IPS-NIHi7 (cell line): ENCODE data around the gene PTPN2.

ENCODE experiments used
- DNase-seq: peaks from one replicate; pipeline ENCODE4 v3.0.0; 2012; ENCODE audit warnings: mixed read lengths; ENCODE audit errors: extremely low spot score

The PTPN2 gene

DNA sequence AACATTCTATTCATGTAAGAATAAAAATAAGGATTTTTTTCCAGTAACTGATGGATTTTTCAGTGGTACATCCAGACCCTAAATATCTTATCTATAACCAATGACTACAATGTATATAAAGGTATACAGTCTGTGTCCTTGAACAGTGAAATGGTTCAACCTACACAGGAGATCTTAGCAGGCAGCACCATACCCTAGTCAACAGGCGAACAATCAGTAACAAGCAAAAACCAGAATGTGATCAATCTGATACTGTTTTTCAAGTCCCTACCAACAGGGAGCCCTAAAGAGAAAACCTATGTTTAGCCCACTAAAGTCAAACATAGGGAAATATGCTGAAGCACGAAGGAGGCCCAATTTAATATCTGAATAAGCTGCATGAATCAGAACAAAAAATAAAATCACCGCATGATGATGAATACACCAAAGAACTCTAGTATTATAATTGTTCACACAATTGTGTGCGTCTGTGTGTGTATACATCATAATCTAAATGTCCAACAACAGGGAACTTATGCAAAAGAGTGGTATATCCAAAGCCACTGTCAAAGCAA, 26.0 kb downstream of the PTPN2 start:
- no peak for DNase-seq

DNA sequence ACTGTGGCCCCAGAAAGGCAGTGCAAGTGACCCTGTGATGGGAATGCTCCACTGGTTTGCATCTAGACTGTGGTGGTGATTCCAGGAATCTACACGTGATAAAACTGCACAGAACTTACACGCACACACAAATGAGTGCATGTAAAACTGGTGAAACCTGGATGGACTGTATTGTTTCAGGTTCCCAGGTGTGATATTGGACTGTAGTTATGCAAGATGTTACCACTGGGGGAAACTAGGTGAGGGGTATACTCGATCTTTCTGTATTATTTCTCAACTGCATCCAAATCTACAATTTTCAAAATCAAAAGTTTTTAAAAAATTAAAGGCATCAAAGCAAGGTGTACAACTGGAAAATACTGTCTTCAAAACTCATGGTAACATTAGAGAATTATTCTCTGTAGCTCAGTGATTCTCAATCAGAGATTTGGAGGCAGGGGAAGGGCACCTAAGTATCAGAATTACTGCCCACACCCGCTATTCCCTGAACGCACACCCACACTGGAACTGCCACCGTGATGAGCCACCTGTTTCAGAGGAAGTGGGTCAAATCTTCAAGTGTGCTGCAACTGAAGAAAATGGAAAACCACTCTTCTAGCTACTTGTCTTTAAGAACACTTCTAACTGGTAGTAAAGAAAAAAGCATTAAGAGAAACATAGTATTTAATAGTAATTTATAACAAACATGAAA, 26.7 kb downstream of the PTPN2 start:
- no peak for DNase-seq

DNA sequence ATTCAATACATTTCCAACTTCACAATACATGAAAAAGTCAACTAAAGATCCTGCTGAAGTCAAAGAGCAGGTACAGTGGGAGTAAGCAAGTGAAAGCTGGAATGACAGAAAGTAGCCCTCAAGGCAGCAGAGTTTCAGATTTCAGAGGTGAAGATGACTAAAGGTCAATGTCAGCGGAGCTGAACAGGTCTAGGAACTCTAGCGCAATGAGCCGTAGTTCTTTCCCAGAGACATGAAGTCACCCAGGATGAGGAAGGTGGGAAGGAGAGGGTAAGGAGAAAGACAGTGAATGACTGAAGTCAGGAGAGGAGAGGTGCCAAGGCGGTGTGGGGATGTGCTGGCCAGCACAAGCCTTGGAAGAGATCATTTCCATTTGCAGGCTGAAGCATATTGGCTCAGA, 28.1 kb downstream of the PTPN2 start:
- no peak for DNase-seq

DNA sequence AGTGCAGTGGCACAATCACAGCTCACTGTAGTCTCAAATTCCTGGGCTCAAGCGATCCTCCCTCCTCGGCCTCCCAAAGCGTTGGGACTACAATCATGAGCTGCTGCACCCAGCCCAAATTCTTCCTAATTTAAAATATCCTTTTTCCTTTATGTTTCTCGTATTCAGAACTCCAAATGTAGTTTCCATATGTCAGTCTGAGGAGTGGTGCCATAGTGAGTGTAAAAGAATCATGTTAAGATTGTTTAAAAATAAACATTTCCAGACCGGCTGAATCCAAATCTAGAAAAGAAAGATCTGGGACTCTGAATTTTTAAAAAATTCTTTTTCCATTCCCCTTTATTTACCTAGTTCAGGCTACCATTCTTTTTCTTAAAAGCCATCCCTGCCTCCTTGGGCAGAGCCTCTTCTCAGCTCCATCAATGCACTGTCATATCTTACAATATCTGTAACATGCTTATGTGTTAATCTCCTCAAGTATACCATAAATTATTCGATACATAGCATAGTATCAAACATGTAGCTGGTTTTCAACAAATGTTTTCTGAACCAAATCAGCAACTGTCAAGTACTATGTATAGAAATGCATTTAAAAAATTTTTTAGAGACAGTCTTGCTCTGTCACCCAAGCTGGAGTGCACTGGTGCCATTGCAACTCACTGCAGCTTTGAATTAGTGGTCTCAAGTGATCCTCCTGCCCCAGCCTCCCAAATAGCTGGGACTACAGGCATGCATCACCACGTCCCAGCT, 31.3 kb downstream of the PTPN2 start:
- DNase-seq = no peak

DNA sequence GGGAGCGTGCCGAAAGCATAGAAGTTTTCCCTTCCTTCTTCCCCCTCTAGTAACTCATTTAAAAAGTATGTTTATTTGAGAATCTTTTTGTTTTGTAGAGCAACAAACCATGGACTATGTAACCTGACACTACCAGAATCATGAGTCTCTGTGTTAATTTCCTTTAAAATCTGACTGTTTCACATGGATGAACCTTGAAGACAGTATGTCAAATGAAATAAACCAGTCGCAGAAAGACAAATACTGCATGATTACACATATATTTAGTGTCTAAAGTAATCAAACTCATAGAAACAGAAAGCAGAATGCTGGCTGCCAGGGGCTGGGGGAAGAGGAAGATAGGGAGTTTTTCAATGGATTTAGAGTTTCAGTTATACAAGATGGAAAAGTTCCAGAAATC, 32.3 kb downstream of the PTPN2 start:
- no peak for DNase-seq

DNA sequence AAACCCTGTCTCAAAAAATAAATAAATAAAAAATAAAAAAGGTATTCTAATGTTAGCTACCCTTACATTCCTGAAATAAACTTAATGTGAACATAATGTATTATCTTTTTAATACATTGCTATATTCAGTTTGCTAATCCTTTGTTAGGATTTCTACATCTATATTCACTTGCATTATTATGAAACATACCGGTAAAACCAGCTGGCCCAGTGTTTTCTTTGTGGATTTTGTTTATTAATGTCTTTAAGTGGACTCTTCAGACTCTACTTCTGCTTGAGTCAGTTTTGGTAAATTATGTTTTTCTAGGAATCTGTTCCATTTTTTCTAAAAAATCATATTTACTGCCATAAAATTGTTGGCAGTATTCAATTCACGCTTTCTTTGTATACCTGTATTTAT, 34.5 kb downstream of the PTPN2 start:
- DNase-seq = no peak

DNA sequence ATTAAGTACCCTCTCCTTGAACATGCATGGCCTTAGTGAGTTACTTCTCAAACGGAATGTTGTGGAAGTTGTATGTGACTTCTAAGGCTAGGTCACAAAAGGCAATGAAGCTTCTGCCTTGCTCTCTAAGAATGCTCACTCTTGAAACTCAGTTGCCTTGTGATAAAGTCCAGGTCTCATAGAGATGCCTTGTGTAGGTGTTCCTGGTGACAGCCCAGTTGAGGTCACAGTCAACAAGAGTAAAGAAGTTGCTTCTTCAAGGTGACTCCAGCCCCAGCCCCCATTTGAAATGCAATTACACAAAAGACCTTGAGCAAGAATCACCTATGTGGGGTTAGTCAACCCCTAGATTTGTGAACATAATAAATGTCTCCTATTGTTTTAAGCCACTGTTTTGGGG, 35.6 kb downstream of the PTPN2 start:
- DNase-seq = no peak

DNA sequence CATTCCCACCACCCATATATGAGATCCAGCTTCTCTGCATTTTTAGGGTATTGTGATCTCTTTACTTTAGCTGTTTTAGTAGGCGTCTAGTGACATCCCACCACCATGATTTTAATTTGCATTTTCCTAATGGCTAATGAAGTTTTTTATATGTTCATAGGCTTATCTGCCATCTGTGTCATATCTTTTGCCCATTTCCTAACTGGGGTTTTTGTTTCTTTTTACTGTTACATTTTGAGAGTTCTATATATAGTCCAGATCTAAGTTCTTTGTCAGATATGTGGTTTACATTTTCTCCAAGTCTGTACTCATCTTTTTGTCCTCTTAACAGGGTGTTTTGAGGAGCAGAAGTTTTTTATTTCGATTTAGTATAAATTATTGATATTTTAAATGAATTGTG, 39.6 kb downstream of the PTPN2 start:
- no peak for DNase-seq

DNA sequence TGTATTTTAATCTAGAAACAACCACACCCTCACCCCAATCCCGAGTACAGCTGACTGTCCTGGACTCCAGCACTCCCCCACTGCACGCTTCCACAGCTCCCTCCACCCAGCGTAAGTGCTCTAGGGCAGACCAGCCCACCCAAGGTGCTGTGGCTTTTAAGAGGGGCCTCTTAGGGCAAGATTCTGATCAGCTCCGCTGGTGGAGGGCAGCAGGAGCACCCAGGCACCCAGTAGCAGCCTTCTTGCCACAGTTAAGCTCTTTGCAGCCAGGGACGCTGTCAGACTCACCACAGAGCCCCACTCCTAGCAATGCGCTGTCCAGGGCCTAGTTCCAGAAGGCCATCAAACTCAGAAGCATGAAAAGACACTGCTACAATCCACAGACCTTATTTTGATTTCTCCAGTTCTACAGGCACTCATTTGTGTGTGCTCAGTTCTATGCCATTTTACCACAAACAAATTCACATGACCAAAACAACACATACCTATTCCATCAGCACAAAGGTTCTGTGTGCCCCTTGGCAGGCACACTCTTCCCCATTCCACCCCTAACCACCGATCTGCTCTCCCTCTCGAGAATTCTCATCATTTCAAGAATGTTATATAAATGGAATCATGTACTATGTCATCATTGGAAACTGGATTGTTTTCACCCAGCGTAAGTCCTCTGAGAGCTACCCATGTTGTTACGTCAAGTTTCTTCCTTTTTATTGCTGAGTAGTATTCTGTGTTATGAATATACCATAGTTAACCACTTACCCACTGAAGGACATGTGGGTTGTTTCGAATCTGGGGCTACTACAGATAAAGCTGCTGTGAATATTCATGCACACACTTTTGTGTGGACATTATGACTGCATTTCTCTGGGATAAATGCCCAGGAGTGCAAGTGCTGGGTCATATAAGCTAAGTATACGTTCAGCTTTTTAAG, 40.4 kb downstream of the PTPN2 start:
- DNase-seq = peak; percentile 24

DNA sequence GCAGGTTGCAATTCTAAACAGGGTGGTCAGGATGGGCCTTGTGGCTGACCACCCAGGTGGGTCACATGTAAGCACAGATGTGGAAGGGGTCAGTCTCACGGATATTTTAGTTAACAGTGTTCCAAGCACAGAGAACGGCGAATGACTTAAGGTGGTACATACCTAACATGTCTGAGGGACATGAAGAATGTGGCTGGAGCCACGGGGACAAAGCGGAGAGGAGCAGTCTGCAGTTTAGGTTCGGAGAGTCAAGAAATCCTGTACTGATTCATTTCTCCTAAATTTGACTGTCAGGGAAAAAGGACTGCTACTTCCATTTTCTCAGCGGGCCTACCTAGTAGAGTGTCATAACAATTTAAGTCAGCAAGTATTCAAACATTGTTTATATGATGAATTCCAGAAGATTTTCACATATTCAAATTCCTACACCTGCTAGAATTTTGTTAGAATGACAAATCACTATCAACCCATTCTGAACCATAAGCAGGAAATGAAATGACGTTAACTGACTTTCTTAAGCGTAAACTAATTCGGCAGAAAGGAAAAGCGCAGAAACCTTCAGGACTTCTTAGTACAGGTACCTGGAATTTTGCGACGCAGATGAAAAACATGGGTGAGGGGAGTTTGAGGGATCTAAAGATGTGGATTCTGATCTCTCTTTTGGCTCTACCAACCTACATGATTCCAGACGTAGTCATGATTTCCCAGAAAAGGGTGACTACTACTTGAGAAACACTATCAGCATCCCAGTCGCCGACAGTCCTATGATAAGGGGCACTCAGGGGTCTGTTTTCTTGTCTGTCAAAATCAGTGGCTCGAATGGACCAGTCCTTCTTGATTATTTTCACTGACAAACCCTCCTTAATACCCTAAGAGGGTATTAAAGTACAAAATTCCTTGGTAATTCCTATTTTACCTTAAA, 41.3 kb downstream of the PTPN2 start:
- no peak for DNase-seq

DNA sequence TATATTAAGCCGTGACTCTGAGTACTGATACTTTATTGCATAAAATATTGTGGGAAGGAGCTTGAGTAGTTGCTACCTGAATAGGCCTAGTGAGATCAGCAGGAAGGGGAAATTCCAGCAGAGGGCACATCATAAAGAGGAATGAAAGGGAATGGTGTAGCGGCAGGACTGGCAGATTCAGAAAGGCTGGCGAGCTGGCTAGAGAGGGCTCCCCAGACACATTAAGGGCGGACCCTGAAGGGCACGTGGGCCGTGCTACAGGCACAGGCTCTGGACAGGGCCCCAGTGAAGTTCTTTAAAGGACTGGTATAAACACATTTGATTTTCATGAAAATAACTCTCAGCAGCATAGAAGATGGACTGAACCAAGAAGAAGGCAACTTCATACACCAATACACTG, 43.0 kb downstream of the PTPN2 start:
- no peak for DNase-seq

DNA sequence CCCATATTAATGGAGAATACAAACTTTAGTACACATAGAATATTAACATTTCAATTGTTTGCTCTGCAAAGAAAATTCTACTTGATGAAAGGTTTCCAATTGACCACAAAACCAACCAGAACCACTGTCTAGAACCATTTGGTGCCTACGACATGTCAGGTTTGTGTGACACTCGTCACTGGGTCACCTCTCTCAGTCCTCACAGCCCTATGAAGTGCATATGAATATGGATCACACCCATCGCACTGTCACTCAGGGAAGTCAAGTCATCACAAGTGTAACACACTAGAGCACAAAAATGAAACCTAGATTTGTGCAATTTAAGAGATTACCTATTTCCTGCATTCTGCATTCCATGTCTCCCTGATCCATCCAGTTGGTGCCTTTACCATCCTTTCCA, 43.7 kb downstream of the PTPN2 start:
- DNase-seq = no peak

DNA sequence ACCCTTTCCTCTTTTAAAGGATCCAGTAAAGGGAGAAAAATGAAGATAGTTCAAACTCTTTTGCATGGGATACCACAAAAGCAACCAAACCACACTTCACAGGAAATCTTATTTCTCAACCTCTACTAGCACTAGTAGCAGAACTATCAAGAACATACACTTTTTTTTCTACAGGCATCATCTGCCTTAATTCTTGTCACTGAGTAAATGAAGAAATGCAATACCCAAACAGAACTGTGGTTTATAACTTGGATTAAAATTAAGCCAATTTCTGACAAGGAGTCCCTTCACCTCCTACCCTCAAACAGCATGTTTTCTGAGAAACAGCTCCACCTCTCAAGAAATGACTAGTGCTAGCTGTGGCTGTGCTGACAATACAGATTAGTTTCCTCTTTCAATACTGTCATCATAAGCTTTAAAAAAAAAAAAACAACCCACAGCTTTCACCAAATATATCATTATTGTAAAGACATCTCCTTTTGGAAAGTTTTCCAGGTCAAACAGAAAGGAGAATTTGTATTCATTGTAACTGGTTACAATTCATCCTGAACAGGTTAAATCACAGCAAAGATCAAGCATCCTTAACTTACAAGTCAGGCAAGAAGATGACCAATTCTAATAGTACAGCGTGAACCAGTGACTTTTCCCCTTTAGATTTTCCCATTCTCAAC, 44.4 kb downstream of the PTPN2 start:
- DNase-seq = no peak

DNA sequence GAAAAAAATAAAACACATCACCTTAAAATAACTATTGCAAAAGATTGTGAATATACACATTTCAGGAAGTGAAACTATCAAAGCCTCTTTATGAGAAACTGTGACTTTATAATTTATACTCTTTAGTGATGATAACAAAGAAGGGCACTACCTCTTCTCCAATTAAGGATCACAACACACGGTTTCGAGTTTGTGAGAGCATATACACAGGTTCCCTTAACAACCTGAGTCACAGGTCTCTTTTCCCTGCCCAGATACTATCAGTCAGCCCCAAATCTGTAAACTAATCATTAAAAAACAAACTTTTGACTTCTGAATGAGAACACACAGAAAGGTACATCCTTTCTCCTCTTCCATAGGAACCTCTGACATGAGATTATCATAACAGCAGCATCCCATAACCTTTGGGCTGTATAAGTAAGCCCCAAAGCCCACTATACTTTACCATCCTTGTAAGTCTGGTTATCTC, 44.9 kb downstream of the PTPN2 start:
- DNase-seq = no peak

DNA sequence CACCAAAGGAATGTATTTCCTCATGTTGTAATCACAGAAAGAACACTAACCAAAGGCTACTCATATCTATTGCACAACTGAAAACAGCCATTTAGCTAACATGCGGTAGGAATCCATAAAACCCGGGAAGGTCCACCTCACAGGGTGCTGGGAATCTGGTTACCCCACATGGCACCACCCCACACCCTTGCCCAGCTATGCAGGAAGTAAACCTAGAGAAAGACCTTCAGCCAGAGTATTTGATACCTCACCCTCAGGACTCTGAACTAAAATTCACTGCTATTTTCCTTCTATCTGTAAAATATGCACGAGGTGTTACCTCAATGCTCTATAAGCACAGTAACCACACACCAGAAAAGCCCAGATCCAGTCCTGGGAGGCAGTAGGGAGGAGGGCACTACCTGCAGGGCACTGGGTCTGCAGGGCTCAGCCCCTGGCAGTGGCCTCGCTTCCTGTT, 45.8 kb downstream of the PTPN2 start:
- DNase-seq = peak; percentile 22

DNA sequence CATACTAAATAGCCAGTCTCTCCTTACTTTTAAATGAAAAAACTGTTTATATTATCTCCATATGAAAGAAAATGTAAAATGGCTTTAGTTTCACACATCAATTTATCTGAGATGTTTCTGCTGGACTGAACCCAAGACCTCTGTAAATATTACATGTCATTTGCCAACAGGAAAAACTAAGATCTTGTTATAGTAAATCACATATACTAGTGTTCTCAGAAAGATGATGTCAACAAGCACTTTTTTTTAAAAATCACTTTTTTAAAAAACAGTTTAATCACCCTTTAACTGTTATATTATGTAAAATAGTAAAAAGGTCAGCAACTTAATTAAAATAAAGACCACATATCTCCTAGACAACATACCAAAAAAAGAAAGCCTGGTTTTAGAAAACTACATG, 46.3 kb downstream of the PTPN2 start:
- DNase-seq = no peak

DNA sequence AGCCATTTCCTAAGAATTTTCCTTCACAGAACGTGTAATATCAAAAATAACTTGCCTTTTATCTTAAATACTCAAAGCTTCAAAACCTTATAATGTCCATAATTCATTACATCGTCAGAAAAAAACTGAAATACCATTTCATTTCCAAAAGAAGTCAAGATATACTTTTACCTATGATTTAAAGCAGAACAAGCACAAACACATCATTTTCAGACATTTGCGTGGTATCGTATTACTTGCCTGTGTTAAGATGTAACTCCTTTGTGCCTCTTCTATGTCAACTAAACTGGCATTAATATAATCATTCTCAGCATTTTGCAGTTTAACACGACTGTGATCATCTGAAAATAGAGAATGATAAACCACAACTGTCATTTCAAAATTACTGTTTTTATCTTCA, 47.5 kb downstream of the PTPN2 start:
- DNase-seq = no peak

DNA sequence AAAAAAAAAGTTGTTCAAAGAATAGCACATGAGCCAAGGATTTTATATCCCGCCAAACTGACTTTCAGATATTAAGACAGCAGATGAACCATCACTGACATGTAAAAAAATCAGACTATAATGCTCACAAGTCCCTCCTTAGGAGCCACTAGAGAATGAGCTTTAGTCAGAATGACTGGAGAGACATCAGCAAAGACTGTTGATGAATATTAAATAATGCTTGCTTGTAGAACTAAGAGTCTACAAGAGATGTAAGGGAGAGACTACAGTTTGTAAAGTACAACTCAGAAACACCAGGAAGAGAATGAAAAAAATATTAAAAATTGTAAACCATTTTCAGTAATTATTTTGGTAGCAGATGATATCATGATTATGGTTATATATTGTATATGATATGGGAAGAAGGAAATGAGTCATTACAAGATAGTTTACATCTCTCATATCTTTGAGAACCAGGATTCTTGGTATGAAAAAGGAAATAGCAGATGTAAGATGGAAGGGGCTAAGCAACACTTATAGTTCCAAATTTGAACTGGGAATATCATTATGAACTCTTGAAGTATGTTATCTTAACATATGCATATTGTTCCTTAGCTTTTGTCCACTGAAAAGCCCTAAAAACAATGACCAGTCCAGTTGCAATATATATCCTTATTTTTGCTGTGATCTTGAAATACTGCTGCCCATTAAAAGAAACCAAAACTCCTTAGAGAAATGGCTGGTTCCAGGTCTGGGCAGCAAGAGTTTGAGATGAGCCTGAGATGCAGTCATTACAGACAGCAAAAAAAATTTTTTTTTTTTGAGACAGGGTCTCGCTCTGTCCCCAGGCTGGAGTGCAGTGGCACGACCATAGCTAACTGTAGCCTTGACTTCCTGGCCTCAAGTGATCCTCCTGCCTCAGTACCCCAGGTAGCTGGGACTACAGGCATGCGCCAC, 55.7 kb downstream of the PTPN2 start:
- no peak for DNase-seq

DNA sequence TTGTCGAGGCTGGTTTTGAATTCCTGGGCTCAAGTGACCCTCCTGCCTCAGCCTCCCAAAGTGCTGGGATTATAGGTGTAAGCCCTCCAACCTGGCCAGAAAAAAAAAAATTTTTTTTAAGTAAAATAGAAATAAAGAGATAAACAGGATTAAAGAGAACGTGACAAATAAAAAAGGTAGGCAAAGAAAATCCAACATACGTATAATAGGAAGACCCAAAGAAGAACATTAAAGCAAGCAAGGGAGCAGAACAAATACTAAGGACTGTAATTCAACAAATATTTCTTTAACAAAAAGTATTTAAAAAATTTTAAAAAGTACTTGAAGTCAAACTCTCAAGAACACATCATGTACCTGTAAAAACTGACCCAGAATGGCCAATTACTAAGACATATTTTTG, 56.4 kb downstream of the PTPN2 start:
- DNase-seq = no peak
